Measurements from ENCODE around the gene MAP4K4. TPM values are rescaled to one million over a fixed set of nuclear protein-coding genes. Genes with fewer than 3 reads are reported as not detected.

Gene MAP4K4
- total and polyA plus RNA-seq, 2 of the 13 experiments (the other 11 are each of a cell fraction or from before 2014, with no cell fraction given): 105 to 264 TPM

- TF ChIP-seq CTCF (CRISPR knock-in tag; IDR thresholded peaks at IDR 0.05) (no peak), ZNF234 (CRISPR knock-in tag; conservative IDR thresholded peaks at IDR 0.05) (no peak), SP4 (CRISPR knock-in tag; IDR thresholded peaks at IDR 0.05) (no peak; the same call in 1 of the 2 replicates), KLF6 (CRISPR knock-in tag; IDR thresholded peaks at IDR 0.05) (0 out of 2 replicates have a peak, but pooled peaks have one; percentile 73), ZNF543 (CRISPR knock-in tag; IDR thresholded peaks at IDR 0.05) (no peak), PPARG (CRISPR knock-in tag; conservative IDR thresholded peaks at IDR 0.05) (peak; percentile 56), NR2F2 (IDR thresholded peaks at IDR 0.05; ENCODE audit: borderline replicate concordance, low read depth) (peak; percentile 89), GFI1 (CRISPR knock-in tag; IDR thresholded peaks at IDR 0.05; ENCODE audit: borderline replicate concordance) (peak; percentile 97), IKZF5 (CRISPR knock-in tag; IDR thresholded peaks at IDR 0.05) (no peak; the same call in 1 of the 2 replicates), ZNF224 (CRISPR knock-in tag; IDR thresholded peaks at IDR 0.05) (no peak), ZZZ3 (CRISPR knock-in tag; IDR thresholded peaks at IDR 0.05; ENCODE audit: borderline replicate concordance) (no peak), ZNF576 (CRISPR knock-in tag; IDR thresholded peaks at IDR 0.05) (no peak), REXO4 (CRISPR knock-in tag; IDR thresholded peaks at IDR 0.05; ENCODE audit: borderline replicate concordance) (no peak), ZNF609 (CRISPR knock-in tag; IDR thresholded peaks at IDR 0.05; ENCODE audit: borderline replicate concordance) (peak; percentile 94), TAF1 (CRISPR knock-in tag; IDR thresholded peaks at IDR 0.05) (no peak), ZNF777 (CRISPR knock-in tag; IDR thresholded peaks at IDR 0.05) (no peak), NR2F1 (CRISPR knock-in tag; IDR thresholded peaks at IDR 0.05) (peak; percentile 58 to 75; a peak in 2 of 4 replicates), ZSCAN12 (CRISPR knock-in tag; IDR thresholded peaks at IDR 0.05) (no peak), TFDP2 (CRISPR knock-in tag; IDR thresholded peaks at IDR 0.05) (no peak), ZNF530 (CRISPR knock-in tag; IDR thresholded peaks at IDR 0.05; ENCODE audit: low read depth) (no peak)
These were observed 66.2 kb downstream of the MAP4K4 start (continued) for GRCh38 chr2:101763496-101764333.
